Uterus (tissue), 2 donors: Measurements from ENCODE around the gene ACADSB.

Experiments used
- POLR2A ChIP-seq, 2 donors: fragments of 450-650 bp; IDR thresholded peaks; one replicate each; pipeline ENCODE4 v1.6.1; 2016; ENCODE audit warnings: antibody characterized with exemption in 2 of 2, mild to moderate bottlenecking in 1 of 2, moderate library complexity in 1 of 2
- TF ChIP-seq, protein P1 (sequence below), 4 experiments: fragments of 200-600 bp in 2 of 4; fragments of 450-650 bp in 2 of 4; sonication (generic) in 2 of 4; IDR thresholded peaks; one replicate each; pipeline ENCODE4 v1.5.1; 2016 to 2019; ENCODE audit warnings: antibody characterized with exemption in 4 of 4, mild to moderate bottlenecking in 2 of 4, moderate library complexity in 1 of 4

DNA sequence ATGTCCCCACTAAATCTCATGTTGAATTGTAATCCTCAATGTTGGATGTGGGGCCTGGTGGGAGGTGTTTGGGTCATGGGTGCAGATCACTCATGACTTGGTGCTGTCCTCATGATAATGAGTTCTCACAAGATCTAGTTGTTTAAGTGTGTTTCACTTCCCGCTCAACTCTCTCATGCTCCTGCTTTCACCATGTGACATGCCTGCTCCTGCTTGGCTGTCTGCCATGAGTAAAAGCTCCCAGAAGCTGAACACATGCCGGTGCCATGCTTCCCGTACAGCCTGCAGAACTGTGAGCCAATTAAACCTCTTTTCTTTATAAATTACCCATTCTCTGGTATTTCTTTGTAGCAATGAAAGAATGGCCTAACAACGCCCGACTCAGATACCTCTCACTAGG, 34.8 kb upstream of the ACADSB start:
- TF ChIP-seq, protein P1, sequence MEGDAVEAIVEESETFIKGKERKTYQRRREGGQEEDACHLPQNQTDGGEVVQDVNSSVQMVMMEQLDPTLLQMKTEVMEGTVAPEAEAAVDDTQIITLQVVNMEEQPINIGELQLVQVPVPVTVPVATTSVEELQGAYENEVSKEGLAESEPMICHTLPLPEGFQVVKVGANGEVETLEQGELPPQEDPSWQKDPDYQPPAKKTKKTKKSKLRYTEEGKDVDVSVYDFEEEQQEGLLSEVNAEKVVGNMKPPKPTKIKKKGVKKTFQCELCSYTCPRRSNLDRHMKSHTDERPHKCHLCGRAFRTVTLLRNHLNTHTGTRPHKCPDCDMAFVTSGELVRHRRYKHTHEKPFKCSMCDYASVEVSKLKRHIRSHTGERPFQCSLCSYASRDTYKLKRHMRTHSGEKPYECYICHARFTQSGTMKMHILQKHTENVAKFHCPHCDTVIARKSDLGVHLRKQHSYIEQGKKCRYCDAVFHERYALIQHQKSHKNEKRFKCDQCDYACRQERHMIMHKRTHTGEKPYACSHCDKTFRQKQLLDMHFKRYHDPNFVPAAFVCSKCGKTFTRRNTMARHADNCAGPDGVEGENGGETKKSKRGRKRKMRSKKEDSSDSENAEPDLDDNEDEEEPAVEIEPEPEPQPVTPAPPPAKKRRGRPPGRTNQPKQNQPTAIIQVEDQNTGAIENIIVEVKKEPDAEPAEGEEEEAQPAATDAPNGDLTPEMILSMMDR (IDR thresholded peaks at IDR 0.05) = no peak
- TF ChIP-seq POLR2A (IDR thresholded peaks at IDR 0.05) = no peak
